ENCODE measurements around the gene DGCR6.
"Not testable (repeated sequence)": the region's sequence is repeated elsewhere in the genome, so short reads cannot be mapped to it uniquely, and the experiment has no call there.

DNA sequence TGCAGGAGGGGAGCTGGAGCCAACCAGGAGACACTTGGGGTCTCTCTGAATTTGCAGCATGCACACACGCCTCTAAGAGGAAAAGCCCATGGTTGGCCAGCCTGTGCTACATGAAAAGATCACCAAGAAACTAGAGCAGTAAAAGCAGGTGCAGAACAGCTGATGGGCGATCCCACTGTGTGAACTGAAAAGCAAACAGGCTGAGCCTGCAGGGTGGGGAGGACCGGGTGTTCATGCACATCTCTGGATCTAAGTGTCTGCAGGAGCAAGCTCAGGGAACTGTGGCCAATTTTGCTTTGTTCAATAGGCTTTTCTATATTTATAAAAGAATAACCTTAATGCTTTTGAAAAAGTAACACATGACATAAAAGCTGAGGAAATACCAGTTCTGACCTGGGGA is 11.7 kb downstream of the DGCR6 start:
- TF ChIP-seq POLR2AphosphoS5 (IDR thresholded peaks at IDR 0.05; ENCODE audit: low read depth); EZH2 (IDR thresholded peaks at IDR 0.05; ENCODE audit: low read depth, unreplicated experiment); STAT1 (IDR thresholded peaks at IDR 0.05; ENCODE audit: unreplicated experiment); JUNB (IDR thresholded peaks at IDR 0.05; ENCODE audit: unreplicated experiment); EZH2phosphoT487 (IDR thresholded peaks at IDR 0.05; ENCODE audit: unreplicated experiment); CREB1 (CRISPR knock-in tag; IDR thresholded peaks at IDR 0.05; ENCODE audit: low read depth): not testable (repeated sequence)
- TF ChIP-seq, protein P1, sequence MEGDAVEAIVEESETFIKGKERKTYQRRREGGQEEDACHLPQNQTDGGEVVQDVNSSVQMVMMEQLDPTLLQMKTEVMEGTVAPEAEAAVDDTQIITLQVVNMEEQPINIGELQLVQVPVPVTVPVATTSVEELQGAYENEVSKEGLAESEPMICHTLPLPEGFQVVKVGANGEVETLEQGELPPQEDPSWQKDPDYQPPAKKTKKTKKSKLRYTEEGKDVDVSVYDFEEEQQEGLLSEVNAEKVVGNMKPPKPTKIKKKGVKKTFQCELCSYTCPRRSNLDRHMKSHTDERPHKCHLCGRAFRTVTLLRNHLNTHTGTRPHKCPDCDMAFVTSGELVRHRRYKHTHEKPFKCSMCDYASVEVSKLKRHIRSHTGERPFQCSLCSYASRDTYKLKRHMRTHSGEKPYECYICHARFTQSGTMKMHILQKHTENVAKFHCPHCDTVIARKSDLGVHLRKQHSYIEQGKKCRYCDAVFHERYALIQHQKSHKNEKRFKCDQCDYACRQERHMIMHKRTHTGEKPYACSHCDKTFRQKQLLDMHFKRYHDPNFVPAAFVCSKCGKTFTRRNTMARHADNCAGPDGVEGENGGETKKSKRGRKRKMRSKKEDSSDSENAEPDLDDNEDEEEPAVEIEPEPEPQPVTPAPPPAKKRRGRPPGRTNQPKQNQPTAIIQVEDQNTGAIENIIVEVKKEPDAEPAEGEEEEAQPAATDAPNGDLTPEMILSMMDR (conservative IDR thresholded peaks at IDR 0.05; ENCODE audit: low read depth in 2 of 2): not testable (repeated sequence)
- TF ChIP-seq, protein P2, sequence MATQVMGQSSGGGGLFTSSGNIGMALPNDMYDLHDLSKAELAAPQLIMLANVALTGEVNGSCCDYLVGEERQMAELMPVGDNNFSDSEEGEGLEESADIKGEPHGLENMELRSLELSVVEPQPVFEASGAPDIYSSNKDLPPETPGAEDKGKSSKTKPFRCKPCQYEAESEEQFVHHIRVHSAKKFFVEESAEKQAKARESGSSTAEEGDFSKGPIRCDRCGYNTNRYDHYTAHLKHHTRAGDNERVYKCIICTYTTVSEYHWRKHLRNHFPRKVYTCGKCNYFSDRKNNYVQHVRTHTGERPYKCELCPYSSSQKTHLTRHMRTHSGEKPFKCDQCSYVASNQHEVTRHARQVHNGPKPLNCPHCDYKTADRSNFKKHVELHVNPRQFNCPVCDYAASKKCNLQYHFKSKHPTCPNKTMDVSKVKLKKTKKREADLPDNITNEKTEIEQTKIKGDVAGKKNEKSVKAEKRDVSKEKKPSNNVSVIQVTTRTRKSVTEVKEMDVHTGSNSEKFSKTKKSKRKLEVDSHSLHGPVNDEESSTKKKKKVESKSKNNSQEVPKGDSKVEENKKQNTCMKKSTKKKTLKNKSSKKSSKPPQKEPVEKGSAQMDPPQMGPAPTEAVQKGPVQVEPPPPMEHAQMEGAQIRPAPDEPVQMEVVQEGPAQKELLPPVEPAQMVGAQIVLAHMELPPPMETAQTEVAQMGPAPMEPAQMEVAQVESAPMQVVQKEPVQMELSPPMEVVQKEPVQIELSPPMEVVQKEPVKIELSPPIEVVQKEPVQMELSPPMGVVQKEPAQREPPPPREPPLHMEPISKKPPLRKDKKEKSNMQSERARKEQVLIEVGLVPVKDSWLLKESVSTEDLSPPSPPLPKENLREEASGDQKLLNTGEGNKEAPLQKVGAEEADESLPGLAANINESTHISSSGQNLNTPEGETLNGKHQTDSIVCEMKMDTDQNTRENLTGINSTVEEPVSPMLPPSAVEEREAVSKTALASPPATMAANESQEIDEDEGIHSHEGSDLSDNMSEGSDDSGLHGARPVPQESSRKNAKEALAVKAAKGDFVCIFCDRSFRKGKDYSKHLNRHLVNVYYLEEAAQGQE (IDR thresholded peaks at IDR 0.05; ENCODE audit: unreplicated experiment): not testable (repeated sequence)

All from GM23338 (cell line).